Hematopoietic multipotent progenitor cell (in vitro differentiated cells): ENCODE measurements around the gene TMEM81. TPM values are rescaled to one million over a fixed set of nuclear protein-coding genes. Genes with fewer than 3 reads are reported as not detected.

Source experiments
- DNase-seq, 3 donors: peaks; one replicate each; pipeline ENCODE4 v3.0.0-alpha.2; 2011 to 2015; ENCODE audit warnings: low read depth in 2 of 3, low spot score in 2 of 3
- total RNA-seq: library from RNA; depleted of rRNA; stranded (reverse); fragments of >200 nt; gene quantifications from one replicate; pipeline ENCODE4 v1.2.3, GENCODE V29; 2012

Gene TMEM81
- total RNA-seq, 1 donor, result 0.54 TPM

DNA sequence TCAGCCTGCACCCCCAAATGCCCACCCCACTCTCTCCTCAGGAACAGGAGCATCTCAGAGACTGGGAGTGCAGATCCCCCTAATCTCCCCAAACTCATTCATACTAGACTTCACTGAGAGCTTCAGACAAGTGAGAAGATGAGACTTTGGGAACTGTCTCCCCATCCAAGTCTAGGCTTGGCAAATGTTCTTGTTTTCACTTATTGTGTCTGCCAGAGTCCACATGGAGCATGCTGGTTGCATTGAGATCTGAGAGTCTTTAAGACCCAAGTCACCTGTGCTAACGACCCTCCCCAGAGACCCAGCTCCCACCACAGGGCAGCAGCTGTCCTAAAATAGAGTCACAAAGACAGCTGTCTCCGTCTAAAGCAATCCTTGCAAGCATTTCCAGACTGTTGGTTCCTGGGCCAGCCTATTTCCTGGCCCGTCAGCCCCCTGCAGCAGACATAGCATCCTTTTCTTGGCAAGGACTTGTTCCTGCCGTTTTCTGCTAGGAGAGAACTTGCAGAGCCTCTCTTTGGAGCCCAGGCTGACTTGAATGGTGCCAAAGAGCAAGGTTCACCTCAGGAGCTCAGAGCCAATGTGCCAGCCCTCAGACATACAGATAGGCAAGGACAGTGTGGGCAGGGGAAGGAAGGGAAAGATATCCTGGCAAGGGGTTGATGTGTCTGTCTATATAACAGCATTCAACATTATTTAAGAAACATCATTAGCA lies 43.1 kb downstream of the TMEM81 start:
- no peak for DNase-seq

- DNase-seq, result no peak
Measured at GRCh38 chr1:205038132-205038786, 46.0 kb downstream of the TMEM81 start.

- DNase-seq, result no peak
Measured at GRCh38 chr1:205037539-205037938, 46.7 kb downstream of the TMEM81 start.

Other genes starting within 250 kb of the TMEM81 start
- gene NFASC, start 213.6 kb downstream of the TMEM81 start, total RNA-seq, result under 0.01 TPM
- under 0.01 TPM for gene CNTN2, start 41.2 kb downstream of the TMEM81 start, total RNA-seq
- 8.6 TPM for gene RBBP5, start 37.5 kb upstream of the TMEM81 start, total RNA-seq
- gene DSTYK, start 127.2 kb upstream of the TMEM81 start, total RNA-seq, result 10.5 TPM
- gene TMCC2, start 143.5 kb upstream of the TMEM81 start, total RNA-seq, result 8.6 TPM
- gene NUAK2, start 237.3 kb upstream of the TMEM81 start, total RNA-seq, result 1.3 TPM